SK-N-MC (cell line): ENCODE data around the gene SPATS1.
A peak's percentile ranks its signal among the peaks of the same experiment; 100 is the strongest.
"Not testable (repeated sequence)": the region's sequence is repeated elsewhere in the genome, so short reads cannot be mapped to it uniquely, and the experiment has no call there.

Source experiments
- DNase-seq: peaks from one replicate; pipeline ENCODE4 v3.0.0-alpha.2; 2011; ENCODE audit warnings: low read depth, low spot score
- H3K27ac ChIP-seq: fragments of 200-600 bp; sonication (generic); 2 replicates; pipeline ENCODE4 v1.5.1; 2016; ENCODE audit warnings: mixed run types
- H3K36me3 ChIP-seq: fragments of 200-600 bp; sonication (generic); 2 replicates; pipeline ENCODE4 v1.6.1; 2017; ENCODE audit warnings: antibody characterized with exemption, low read length, mixed read lengths; ENCODE audit not compliant: insufficient read depth
- H3K4me3 ChIP-seq: fragments of 200-600 bp; sonication (generic); 2 replicates; pipeline ENCODE4 v1.5.1; 2016
- H3K9ac ChIP-seq: fragments of 200-600 bp; sonication (generic); 2 replicates; pipeline ENCODE4 v1.8.0; 2017; ENCODE audit warnings: mixed run types, mixed read lengths; ENCODE audit not compliant: insufficient read length
- H3K9me3 ChIP-seq: fragments of 200-600 bp; sonication (generic); 2 replicates; pipeline ENCODE4 v1.6.1; 2017; ENCODE audit warnings: low read depth, mild to moderate bottlenecking, antibody characterized with exemption, low read length, moderate library complexity, mixed read lengths
- EZH2 ChIP-seq: fragments of 200-600 bp; sonication (generic); IDR thresholded peaks from one replicate; pipeline ENCODE4 v1.6.1; 2017; ENCODE audit warnings: antibody characterized with exemption
- FOXP2 ChIP-seq: optimal IDR thresholded peaks from 2 replicates; pipeline ENCODE3; 2011; ENCODE audit warnings: mild to moderate bottlenecking, moderate library complexity; ENCODE audit not compliant: insufficient read depth; ENCODE audit errors: extremely low read length, control extremely low read depth
- POLR2AphosphoS5 ChIP-seq: IDR thresholded peaks from 2 replicates; pipeline ENCODE4 v1.6.1; 2012; ENCODE audit warnings: mild to moderate bottlenecking, low read depth, low read length, borderline replicate concordance

The SPATS1 gene

DNA sequence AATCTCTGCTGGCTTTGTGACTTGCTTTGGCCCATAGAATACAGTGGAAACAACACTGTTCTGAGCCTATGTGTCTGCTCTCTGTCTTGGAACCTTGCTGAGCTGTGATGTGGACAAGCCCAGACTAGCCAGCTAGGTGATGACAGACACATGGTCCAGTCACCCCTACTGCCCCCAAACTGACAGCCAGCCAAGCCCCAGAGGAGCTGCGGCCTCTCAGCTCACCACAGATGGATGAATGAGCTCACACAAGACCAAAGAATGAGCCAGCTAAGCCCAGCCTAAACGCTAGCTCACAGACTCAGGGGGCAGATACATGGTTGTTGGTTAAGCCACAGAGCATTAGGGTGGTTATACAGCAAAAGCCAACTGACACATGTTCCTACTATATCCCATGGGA is 33.4 kb upstream of the SPATS1 start:
- no peaks in the 10 kb centered on the region for H3K9me3 ChIP-seq
- H3K4me3 ChIP-seq, result no peak overlapping the region
- TF ChIP-seq POLR2AphosphoS5 (no peak), FOXP2 (no peak), EZH2 (no peak)
- no peak overlapping the region for H3K27ac ChIP-seq
- DNase-seq, result no peak
- H3K36me3 ChIP-seq, result peaks cover 45% of the 10 kb centered on the region
- no peak overlapping the region for H3K9ac ChIP-seq

DNA sequence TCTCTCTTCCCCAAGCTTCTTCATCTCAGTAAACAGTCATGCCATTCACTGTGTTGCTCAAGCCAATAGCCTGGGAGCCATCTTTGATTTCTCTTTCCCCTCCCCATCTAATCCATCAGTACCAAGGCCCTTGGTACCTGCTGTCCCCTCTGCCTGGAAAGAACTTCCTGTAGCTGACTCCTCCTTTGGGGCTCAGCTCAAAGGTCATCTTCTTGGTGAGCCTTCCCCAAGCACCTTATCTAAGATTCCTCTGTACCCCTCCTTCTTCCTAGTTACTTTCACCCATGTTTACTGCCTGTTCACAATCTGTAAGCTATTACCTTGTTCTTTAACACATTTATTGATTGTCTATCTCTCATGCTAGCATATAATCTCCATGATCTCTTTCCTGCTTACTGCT is 32.8 kb upstream of the SPATS1 start:
- peaks cover 40% of the 10 kb centered on the region for H3K36me3 ChIP-seq
- DNase-seq, result no peak
- no peak overlapping the region for H3K9ac ChIP-seq
- H3K4me3 ChIP-seq, result no peak overlapping the region
- no peak for TF ChIP-seq EZH2
- no peak for TF ChIP-seq FOXP2
- no peak for TF ChIP-seq POLR2AphosphoS5
- H3K27ac ChIP-seq, result no peak overlapping the region
- no peaks in the 10 kb centered on the region for H3K9me3 ChIP-seq

DNA sequence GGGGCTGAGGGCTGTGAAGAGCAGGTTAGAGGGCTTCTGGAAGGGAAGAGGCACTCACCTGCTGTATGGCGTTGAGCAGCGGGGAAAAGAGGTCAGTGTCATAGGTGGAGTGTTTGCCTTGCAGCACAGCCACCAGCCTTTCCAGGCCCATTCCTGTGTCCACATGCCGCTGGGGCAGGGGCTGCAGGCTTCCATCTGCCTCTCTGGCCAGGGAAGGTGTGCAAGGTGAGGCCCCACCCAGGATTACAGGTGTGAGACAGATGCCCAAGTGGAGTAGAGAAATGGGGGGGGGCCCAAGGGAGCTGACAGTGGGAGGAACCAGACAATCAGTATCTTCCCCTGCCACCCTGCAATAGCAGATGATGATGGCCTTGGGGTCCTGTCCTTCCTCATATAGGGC is 32.2 kb upstream of the SPATS1 start:
- no peak for DNase-seq
- H3K9ac ChIP-seq, result no peak overlapping the region
- peaks cover 36% of the 10 kb centered on the region for H3K36me3 ChIP-seq
- H3K27ac ChIP-seq, result no peak overlapping the region
- H3K9me3 ChIP-seq, result no peaks in the 10 kb centered on the region
- no peak for TF ChIP-seq EZH2
- TF ChIP-seq FOXP2, result no peak
- no peak for TF ChIP-seq POLR2AphosphoS5
- H3K4me3 ChIP-seq, result no peak overlapping the region

DNA sequence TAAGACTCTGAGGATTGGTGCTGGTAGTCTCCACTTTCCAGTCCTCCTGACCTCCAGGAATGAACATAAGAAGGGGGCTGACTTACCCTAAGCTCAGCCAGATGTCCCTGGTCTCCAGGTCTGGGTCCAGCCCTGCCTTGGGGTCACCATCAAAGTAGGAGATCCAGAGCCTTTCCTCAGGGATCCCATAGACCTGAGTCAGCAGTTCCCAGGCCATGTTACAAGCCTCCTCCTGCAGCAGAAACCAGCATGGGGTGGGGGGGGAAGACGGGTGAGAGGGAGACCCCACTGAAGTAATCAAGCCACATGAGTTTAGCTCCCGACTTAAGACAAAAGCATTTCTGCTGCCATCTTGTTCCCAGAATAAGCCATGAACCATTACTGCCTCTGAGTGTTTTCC is 31.1 kb upstream of the SPATS1 start:
- Histone ChIP-seq H3K27ac (no peak overlapping the region), H3K9me3 (no peaks in the 10 kb centered on the region), H3K4me3 (no peak overlapping the region), H3K36me3 (peaks cover 36% of the 10 kb centered on the region), H3K9ac (no peak overlapping the region)
- TF ChIP-seq POLR2AphosphoS5, result no peak
- no peak for DNase-seq

DNA sequence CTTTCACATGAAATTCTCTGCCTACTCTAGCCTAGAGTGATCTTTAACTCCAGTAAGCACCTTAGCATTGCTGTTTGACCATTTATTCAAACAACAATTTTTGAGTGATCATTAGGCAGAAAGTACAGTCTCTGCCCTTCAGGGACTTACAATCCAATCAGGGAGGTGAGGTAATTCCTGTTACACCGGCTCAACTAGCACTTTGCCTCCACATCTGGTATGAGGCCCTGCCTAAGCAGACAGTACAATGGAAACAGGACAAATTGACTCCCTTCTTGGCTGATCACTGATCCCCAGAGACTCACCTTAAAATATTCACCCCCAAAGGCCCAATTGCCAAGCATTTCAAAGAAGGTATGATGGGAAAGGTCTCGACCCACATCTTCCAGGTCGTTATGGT is 30.7 kb upstream of the SPATS1 start:
- TF ChIP-seq EZH2 (no peak), FOXP2 (no peak), POLR2AphosphoS5 (no peak)
- DNase-seq, result no peak
- Histone ChIP-seq H3K27ac (no peak overlapping the region), H3K9ac (no peak overlapping the region), H3K36me3 (peaks cover 36% of the 10 kb centered on the region), H3K4me3 (peak overlapping the region; percentile 89), H3K9me3 (no peaks in the 10 kb centered on the region)

DNA sequence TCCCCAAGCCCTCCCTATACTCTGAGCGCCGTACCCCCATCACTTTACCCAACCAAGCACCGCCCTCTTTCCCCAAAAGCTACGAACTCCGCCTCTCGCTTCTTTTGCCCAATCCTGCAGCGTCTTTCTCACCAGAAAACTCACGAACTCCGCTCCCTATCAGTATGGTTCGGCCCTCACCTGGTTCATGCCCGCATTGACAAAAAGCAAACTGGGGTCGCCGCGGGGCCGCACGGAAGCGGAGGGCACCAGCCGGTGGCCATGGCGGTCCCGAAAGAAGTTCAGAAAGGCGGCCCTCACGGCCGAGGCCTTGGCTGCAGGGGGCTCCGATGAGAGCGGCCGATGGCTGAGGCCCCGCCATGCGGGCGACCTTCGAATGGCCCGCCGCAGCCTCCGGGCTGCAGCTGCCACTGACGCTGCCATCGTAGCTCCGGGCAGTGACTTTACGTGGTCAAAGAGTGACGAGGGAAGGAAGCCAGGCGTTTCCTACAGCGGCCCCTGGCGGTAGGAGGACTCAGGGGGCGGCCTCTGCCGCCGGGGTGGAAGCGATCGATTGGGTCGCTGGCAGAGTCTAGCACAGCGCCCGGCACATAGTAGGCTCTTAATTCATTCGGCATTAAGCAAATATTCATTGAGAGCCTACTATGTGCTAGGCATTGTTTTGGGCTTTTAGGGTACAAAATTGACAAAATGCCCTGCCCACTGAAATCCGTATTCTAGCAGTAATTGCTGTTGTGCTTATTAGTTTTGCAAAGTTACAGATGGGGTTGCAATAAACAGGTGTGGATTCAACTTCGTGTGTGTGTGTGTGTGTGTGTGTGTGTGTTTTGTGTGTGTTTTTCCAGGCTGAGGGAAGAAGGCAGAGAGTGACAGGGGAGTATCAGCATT is 29.3 kb upstream of the SPATS1 start, which contains the start of gene AARS2:
Gene AARS2, minus strand, starts transcription at position 447 of the 888 bp plus-strand sequence. Its CDS starts 24 bp downstream, at position 423.
- H3K9me3 ChIP-seq, result no peaks in the 10 kb centered on the region
- H3K27ac ChIP-seq, result peak within 1 kb of the TSS; percentile 53
- peak within 1 kb of the TSS; percentile 89 for H3K4me3 ChIP-seq
- peaks cover 33% of the 10 kb centered on the region for H3K36me3 ChIP-seq
- H3K9ac ChIP-seq, result peak within 1 kb of the TSS; percentile 93
- TF ChIP-seq EZH2 (no peak), POLR2AphosphoS5 (peak; percentile 98), FOXP2 (peak; percentile 8)
- DNase-seq, result peak; percentile 59

DNA sequence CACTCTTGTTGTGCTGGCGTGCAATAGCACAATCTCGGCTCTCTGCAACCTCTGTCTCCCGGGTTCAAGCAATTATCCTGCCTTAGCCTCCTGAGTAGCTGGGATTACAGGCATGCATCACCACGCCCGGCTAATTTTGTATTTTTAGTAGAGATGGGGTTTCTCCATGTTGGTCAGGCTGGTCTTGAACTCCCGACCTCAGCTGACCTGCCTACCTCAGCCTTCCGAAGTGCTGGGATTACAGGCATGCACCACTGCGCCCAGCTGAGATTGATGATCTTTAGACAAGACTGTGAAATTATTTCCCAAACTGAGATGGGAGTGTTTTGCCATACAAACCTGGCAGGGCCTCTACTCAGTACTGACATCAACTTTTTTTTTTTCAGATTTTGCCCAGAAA is 27.8 kb upstream of the SPATS1 start:
- not testable (repeated sequence) for H3K9me3 ChIP-seq, H3K27ac ChIP-seq, DNase-seq, H3K9ac ChIP-seq, H3K4me3 ChIP-seq
- peaks cover 25% of the 10 kb centered on the region for H3K36me3 ChIP-seq

DNA sequence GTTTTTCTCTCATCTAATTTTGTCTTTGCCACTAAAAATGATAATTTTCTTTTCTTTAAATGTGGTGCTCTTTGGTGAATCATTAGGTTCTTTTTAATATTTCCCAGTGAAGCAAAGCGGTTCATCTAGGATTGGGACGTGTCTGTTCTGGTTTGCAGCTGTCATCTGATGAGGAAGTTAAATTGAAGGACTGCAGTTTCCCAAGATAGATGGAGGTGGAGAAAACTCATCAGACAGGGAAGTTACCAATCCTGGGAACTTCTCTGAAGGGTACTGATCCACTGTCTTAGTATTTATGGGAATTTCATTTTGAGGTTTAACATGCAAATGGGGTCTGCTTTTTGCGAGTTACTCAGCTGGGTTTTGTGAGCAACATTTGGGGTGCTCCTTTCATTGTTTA is 26.9 kb upstream of the SPATS1 start:
- no peak for DNase-seq
- H3K36me3 ChIP-seq, result peaks cover 16% of the 10 kb centered on the region
- no peaks in the 10 kb centered on the region for H3K9me3 ChIP-seq
- TF ChIP-seq EZH2 (no peak), FOXP2 (no peak), POLR2AphosphoS5 (no peak)
- no peak overlapping the region for H3K9ac ChIP-seq
- H3K27ac ChIP-seq, result no peak overlapping the region
- H3K4me3 ChIP-seq, result no peak overlapping the region

DNA sequence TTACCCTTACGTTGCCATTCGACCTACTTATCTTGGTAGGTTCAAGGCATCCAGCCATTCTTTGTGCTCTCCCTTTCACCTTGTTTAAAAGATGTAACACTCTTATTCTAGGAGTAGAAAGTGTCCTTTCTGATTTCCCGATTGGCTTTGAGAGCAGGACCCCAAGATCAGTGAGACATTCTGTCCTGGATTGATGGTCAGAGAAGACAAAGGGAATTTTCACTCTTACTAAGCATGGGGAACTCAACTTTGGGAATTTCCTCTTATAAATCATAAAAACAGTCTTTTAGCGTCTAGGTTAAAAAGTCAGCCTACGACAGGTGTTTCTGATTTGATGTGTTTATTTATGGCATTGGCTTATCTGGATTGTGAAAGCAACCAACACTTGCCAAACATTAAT is 26.5 kb upstream of the SPATS1 start:
- H3K9ac ChIP-seq, result no peak overlapping the region
- peaks cover 12% of the 10 kb centered on the region for H3K36me3 ChIP-seq
- DNase-seq, result no peak
- no peaks in the 10 kb centered on the region for H3K9me3 ChIP-seq
- no peak overlapping the region for H3K4me3 ChIP-seq
- no peak for TF ChIP-seq FOXP2
- no peak for TF ChIP-seq EZH2
- no peak for TF ChIP-seq POLR2AphosphoS5
- H3K27ac ChIP-seq, result no peak overlapping the region
